ENCODE data around the gene SHCBP1. TPM values are rescaled to one million over a fixed set of nuclear protein-coding genes. Genes with fewer than 3 reads are reported as not detected.
"Not testable (repeated sequence)": the region's sequence is repeated elsewhere in the genome, so short reads cannot be mapped to it uniquely, and the experiment has no call there.

The SHCBP1 gene
- total and polyA plus RNA-seq, 5 experiments from 2014 or later: 0.28 to 1.6 (median 0.29) TPM; not detected in 2

- no peak overlapping the region for H3K4me3 Mint-ChIP-seq
- no peaks in the 10 kb centered on the region for H3K36me3 Mint-ChIP-seq
- ATAC-seq (no peak), DNase-seq (no peak)
- H3K4me1 Mint-ChIP-seq: peaks cover 0 to 4% (median 3%) of the 10 kb centered on the region in 4 donors
- no peak overlapping the region for H3K27ac Mint-ChIP-seq
- POLR2A ChIA-PET: no interaction called here
- peaks cover 9 to 20% (median 12%) of the 10 kb centered on the region in 5 donors for H3K27me3 Mint-ChIP-seq
- no peaks in the 10 kb centered on the region for H3K9me3 Mint-ChIP-seq
These were observed 63.2 kb downstream of the SHCBP1 start for GRCh38 chr16:46558018-46558417.

- POLR2A ChIA-PET: no interaction called here
- Mint-ChIP-seq H3K4me1 (peaks cover 0 to 4% (median 3%) of the 10 kb centered on the region in 4 donors), H3K27me3 (peaks cover 11 to 20% (median 13%) of the 10 kb centered on the region in 5 donors), H3K9me3 (no peaks in the 10 kb centered on the region), H3K27ac (no peak overlapping the region), H3K4me3 (no peak overlapping the region), H3K36me3 (no peaks in the 10 kb centered on the region)
- DNase-seq (no peak), ATAC-seq (no peak)
These were observed 65.2 kb downstream of the SHCBP1 start for GRCh38 chr16:46555951-46556350.

GRCh38 chr16:46554435-46554834, 66.7 kb downstream of the SHCBP1 start:
- ATAC-seq, H3K4me3 Mint-ChIP-seq, H3K4me1 Mint-ChIP-seq, H3K27ac Mint-ChIP-seq, H3K9me3 Mint-ChIP-seq, H3K36me3 Mint-ChIP-seq, POLR2A ChIA-PET: not testable (repeated sequence)
- peak in 8 of 10 donors; percentile 9 to 68 (median 17) for DNase-seq
- H3K27me3 Mint-ChIP-seq: peaks cover 12 to 24% (median 15%) of the 10 kb centered on the region in 5 donors

GRCh38 chr16:46549477-46549876, 71.7 kb downstream of the SHCBP1 start:
- DNase-seq (no peak), ATAC-seq (no peak)
- no peak overlapping the region for H3K27ac Mint-ChIP-seq
- H3K27me3 Mint-ChIP-seq: peaks cover 4 to 15% (median 11%) of the 10 kb centered on the region in 5 donors
- no peaks in the 10 kb centered on the region for H3K36me3 Mint-ChIP-seq
- no peaks in the 10 kb centered on the region for H3K9me3 Mint-ChIP-seq
- POLR2A ChIA-PET: no interaction called here
- no peaks in the 10 kb centered on the region for H3K4me1 Mint-ChIP-seq
- H3K4me3 Mint-ChIP-seq: no peak overlapping the region

Other genes starting within 250 kb of the SHCBP1 start
- 100 to 1,000 TPM in 1 of 2 experiments, 10 to 100 TPM in 1; 98.3 to 104 TPM for gene VPS35, start 67.8 kb upstream of the SHCBP1 start, total RNA-seq
- gene VPS35, start 67.8 kb upstream of the SHCBP1 start, polyA plus RNA-seq: 10 to 100 TPM; 66.5 to 67.7 (median 67.1) TPM
- gene ORC6, start 68.3 kb upstream of the SHCBP1 start, total RNA-seq: 1 to 10 TPM; 2.6 to 3.4 TPM
- gene ORC6, start 68.3 kb upstream of the SHCBP1 start, polyA plus RNA-seq: under 1 TPM; 0.32 to 0.59 (median 0.48) TPM
- under 1 TPM; 0.10 to 0.36 TPM for gene MYLK3, start 127.0 kb upstream of the SHCBP1 start, total RNA-seq
- gene MYLK3, start 127.0 kb upstream of the SHCBP1 start, polyA plus RNA-seq: not detected
- gene C16orf87, start 209.8 kb upstream of the SHCBP1 start, total RNA-seq: 1 to 10 TPM; 5.7 to 6.8 TPM
- 1 to 10 TPM; 4.9 to 8.5 (median 5.7) TPM for gene C16orf87, start 209.8 kb upstream of the SHCBP1 start, polyA plus RNA-seq

All from naive thymus-derived CD8-positive, alpha-beta T cell (primary cell).